ENCODE results near the gene TCEAL1.

- TF ChIP-seq, protein P1, sequence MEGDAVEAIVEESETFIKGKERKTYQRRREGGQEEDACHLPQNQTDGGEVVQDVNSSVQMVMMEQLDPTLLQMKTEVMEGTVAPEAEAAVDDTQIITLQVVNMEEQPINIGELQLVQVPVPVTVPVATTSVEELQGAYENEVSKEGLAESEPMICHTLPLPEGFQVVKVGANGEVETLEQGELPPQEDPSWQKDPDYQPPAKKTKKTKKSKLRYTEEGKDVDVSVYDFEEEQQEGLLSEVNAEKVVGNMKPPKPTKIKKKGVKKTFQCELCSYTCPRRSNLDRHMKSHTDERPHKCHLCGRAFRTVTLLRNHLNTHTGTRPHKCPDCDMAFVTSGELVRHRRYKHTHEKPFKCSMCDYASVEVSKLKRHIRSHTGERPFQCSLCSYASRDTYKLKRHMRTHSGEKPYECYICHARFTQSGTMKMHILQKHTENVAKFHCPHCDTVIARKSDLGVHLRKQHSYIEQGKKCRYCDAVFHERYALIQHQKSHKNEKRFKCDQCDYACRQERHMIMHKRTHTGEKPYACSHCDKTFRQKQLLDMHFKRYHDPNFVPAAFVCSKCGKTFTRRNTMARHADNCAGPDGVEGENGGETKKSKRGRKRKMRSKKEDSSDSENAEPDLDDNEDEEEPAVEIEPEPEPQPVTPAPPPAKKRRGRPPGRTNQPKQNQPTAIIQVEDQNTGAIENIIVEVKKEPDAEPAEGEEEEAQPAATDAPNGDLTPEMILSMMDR (IDR thresholded peaks at IDR 0.05) = no peak
- TF ChIP-seq, protein P2, sequence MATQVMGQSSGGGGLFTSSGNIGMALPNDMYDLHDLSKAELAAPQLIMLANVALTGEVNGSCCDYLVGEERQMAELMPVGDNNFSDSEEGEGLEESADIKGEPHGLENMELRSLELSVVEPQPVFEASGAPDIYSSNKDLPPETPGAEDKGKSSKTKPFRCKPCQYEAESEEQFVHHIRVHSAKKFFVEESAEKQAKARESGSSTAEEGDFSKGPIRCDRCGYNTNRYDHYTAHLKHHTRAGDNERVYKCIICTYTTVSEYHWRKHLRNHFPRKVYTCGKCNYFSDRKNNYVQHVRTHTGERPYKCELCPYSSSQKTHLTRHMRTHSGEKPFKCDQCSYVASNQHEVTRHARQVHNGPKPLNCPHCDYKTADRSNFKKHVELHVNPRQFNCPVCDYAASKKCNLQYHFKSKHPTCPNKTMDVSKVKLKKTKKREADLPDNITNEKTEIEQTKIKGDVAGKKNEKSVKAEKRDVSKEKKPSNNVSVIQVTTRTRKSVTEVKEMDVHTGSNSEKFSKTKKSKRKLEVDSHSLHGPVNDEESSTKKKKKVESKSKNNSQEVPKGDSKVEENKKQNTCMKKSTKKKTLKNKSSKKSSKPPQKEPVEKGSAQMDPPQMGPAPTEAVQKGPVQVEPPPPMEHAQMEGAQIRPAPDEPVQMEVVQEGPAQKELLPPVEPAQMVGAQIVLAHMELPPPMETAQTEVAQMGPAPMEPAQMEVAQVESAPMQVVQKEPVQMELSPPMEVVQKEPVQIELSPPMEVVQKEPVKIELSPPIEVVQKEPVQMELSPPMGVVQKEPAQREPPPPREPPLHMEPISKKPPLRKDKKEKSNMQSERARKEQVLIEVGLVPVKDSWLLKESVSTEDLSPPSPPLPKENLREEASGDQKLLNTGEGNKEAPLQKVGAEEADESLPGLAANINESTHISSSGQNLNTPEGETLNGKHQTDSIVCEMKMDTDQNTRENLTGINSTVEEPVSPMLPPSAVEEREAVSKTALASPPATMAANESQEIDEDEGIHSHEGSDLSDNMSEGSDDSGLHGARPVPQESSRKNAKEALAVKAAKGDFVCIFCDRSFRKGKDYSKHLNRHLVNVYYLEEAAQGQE (IDR thresholded peaks at IDR 0.05; ENCODE audit: low read depth, low read length) = no peak
- TF ChIP-seq USF1 (IDR thresholded peaks at IDR 0.05; ENCODE audit: borderline replicate concordance, low read depth) = peak; percentile 80
- TF ChIP-seq POLR2AphosphoS5 (IDR thresholded peaks at IDR 0.05; ENCODE audit: low read depth, low read length) = peak; percentile 70
- TF ChIP-seq, protein P3, sequence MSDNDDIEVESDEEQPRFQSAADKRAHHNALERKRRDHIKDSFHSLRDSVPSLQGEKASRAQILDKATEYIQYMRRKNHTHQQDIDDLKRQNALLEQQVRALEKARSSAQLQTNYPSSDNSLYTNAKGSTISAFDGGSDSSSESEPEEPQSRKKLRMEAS (IDR thresholded peaks at IDR 0.05; ENCODE audit: low read depth) = peak; percentile 2; the same call in 1 of the 2 replicates
- no peak for TF ChIP-seq JUND (IDR thresholded peaks at IDR 0.05)
- no peak; the same call in 1 of the 2 replicates for TF ChIP-seq TAF1 (IDR thresholded peaks at IDR 0.05; ENCODE audit: borderline replicate concordance, low read depth, low read length)
- TF ChIP-seq, protein P4, sequence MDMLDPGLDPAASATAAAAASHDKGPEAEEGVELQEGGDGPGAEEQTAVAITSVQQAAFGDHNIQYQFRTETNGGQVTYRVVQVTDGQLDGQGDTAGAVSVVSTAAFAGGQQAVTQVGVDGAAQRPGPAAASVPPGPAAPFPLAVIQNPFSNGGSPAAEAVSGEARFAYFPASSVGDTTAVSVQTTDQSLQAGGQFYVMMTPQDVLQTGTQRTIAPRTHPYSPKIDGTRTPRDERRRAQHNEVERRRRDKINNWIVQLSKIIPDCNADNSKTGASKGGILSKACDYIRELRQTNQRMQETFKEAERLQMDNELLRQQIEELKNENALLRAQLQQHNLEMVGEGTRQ (IDR thresholded peaks at IDR 0.05; ENCODE audit: borderline replicate concordance, low read depth, low read length) = no peak
Observed at GRCh38 chrX:103585411-103586313, 43.1 kb upstream of the TCEAL1 start, which contains the start of gene TCEAL4.
